Measurements from ENCODE around the gene DOHH.
A peak's percentile ranks its signal among the peaks of the same experiment; 100 is the strongest.

Gene DOHH

DNA sequence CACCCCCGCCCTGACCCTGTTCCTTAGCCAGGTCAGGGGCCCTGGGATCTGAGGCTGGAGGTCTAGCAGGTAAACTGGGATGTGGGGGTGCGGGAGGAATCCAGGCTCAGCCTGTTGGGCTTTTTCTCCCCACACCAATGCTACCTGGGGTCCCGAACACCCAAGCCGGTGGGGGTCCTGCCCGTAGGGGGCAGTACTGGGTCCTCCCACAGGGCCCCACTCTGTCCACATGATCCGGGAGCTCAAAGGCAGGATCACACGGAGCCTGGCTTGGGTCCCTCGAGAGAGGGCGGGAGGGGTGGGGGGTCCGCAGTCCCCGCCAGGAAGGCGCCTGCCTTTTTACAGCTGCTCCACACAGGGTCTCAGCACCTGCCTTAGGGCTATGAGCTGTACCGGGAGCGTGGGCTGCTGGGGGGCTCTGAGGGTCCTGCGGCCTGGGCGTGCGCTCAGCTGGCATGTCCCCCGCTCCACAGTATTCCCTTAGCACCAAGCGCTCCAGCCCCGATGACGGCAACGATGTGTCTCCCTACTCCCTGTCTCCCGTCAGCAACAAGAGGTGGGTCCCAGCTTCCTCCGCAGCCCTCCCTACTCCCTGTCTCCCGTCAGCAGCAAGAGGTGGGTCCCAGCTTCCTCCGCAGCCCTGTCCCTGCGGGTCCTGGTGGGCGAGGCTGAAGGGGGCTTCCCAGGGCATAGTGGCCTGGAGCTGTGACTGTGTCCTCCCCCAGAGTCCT is 26.2 kb upstream of the DOHH start:
- no peaks in the 10 kb centered on the region for H3K9me3 ChIP-seq (ENCODE audit: insufficient read depth, low read depth, low read length)
- no peak for TF ChIP-seq EZH2phosphoT487 (IDR thresholded peaks at IDR 0.05; ENCODE audit: borderline replicate concordance)
- TF ChIP-seq, protein P1, sequence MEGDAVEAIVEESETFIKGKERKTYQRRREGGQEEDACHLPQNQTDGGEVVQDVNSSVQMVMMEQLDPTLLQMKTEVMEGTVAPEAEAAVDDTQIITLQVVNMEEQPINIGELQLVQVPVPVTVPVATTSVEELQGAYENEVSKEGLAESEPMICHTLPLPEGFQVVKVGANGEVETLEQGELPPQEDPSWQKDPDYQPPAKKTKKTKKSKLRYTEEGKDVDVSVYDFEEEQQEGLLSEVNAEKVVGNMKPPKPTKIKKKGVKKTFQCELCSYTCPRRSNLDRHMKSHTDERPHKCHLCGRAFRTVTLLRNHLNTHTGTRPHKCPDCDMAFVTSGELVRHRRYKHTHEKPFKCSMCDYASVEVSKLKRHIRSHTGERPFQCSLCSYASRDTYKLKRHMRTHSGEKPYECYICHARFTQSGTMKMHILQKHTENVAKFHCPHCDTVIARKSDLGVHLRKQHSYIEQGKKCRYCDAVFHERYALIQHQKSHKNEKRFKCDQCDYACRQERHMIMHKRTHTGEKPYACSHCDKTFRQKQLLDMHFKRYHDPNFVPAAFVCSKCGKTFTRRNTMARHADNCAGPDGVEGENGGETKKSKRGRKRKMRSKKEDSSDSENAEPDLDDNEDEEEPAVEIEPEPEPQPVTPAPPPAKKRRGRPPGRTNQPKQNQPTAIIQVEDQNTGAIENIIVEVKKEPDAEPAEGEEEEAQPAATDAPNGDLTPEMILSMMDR (conservative IDR thresholded peaks at IDR 0.05; ENCODE audit: low read length), result peak; percentile 41; the same call in 1 of the 2 replicates
- H2AFZ ChIP-seq (ENCODE audit: low read length), result no peak overlapping the region
- peaks cover 10% of the 10 kb centered on the region for H3K79me2 ChIP-seq (ENCODE audit: insufficient read depth, low read length)
- no peak overlapping the region for H3K4me3 ChIP-seq (ENCODE audit: low read length, poor library complexity, severe bottlenecking)
- H4K20me1 ChIP-seq (ENCODE audit: insufficient read depth, low read length, poor library complexity, severe bottlenecking), result peaks cover 5% of the 10 kb centered on the region
- no peaks in the 10 kb centered on the region for H3F3A ChIP-seq (ENCODE audit: low read depth)
- H3K9me2 ChIP-seq (replicated peaks; ENCODE audit: low read depth, low read length), result no peaks in the 10 kb centered on the region
- no peak overlapping the region for H3K4me2 ChIP-seq (ENCODE audit: low read depth, low read length, poor library complexity, severe bottlenecking)
- no peak overlapping the region for H3K9ac ChIP-seq (ENCODE audit: low read depth, low read length, poor library complexity, severe bottlenecking)
- peaks cover 70% of the 10 kb centered on the region; the same call in 1 of the 2 replicates for H3K36me3 ChIP-seq (ENCODE audit: insufficient read depth, low read length)
- H3K27me3 ChIP-seq (ENCODE audit: insufficient read depth, low read length, poor library complexity, severe bottlenecking), result no peaks in the 10 kb centered on the region
- H3K4me1 ChIP-seq (ENCODE audit: insufficient read depth, low read length, poor library complexity, severe bottlenecking), result no peaks in the 10 kb centered on the region

DNA sequence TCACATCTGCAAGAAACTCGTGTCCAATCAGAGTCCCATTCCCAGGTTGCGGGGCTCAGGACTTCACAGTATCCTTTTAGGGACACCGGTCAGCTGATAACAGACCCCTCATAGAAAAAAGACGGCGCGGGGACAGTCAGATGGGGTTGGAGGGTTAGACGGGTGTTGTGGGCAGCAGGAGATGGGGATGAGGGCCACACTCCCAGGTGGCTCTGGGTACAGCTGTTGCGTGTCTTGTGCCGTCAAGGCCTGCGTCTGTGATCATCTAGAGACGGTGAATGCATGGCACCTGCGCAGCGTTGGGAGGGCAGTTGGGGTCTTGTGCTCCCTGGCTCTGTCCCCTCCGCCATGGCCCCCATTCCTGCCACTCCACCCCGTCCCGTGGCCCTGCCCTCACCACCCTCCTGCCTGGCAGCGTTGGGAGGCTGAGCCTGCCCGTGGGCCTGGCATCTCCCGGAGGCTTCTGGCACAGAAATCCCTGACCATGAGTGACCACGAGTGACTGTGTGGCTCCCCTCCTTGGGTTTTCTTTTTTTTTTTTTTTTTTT is 24.5 kb upstream of the DOHH start:
- Histone ChIP-seq H3K27me3 (ENCODE audit: insufficient read depth, low read length, poor library complexity, severe bottlenecking) (no peaks in the 10 kb centered on the region), H2AFZ (ENCODE audit: low read length) (no peak overlapping the region), H3K4me3 (ENCODE audit: low read length, poor library complexity, severe bottlenecking) (no peak overlapping the region), H3K4me2 (ENCODE audit: low read depth, low read length, poor library complexity, severe bottlenecking) (no peak overlapping the region), H4K20me1 (ENCODE audit: insufficient read depth, low read length, poor library complexity, severe bottlenecking) (peaks cover 15% of the 10 kb centered on the region), H3F3A (ENCODE audit: low read depth) (no peaks in the 10 kb centered on the region), H3K9ac (ENCODE audit: low read depth, low read length, poor library complexity, severe bottlenecking) (no peak overlapping the region), H3K4me1 (ENCODE audit: insufficient read depth, low read length, poor library complexity, severe bottlenecking) (no peaks in the 10 kb centered on the region), H3K36me3 (ENCODE audit: insufficient read depth, low read length) (peaks cover 60% of the 10 kb centered on the region; the same call in 1 of the 2 replicates), H3K79me2 (ENCODE audit: insufficient read depth, low read length) (peaks cover 26% of the 10 kb centered on the region), H3K9me2 (replicated peaks; ENCODE audit: low read depth, low read length) (no peaks in the 10 kb centered on the region), H3K9me3 (ENCODE audit: insufficient read depth, low read depth, low read length) (no peaks in the 10 kb centered on the region)
- no peak for TF ChIP-seq EZH2phosphoT487 (IDR thresholded peaks at IDR 0.05; ENCODE audit: borderline replicate concordance)
- TF ChIP-seq, protein P1 (conservative IDR thresholded peaks at IDR 0.05; ENCODE audit: low read length), result no peak

GRCh38 chr19:3524078-3524842 is 23.8 kb upstream of the DOHH start:
- Histone ChIP-seq H3K9ac (ENCODE audit: low read depth, low read length, poor library complexity, severe bottlenecking) (no peak overlapping the region), H3K27me3 (ENCODE audit: insufficient read depth, low read length, poor library complexity, severe bottlenecking) (no peaks in the 10 kb centered on the region), H3K4me3 (ENCODE audit: low read length, poor library complexity, severe bottlenecking) (no peak overlapping the region), H2AFZ (ENCODE audit: low read length) (no peak overlapping the region), H4K20me1 (ENCODE audit: insufficient read depth, low read length, poor library complexity, severe bottlenecking) (peaks cover 22% of the 10 kb centered on the region), H3F3A (ENCODE audit: low read depth) (no peaks in the 10 kb centered on the region), H3K36me3 (ENCODE audit: insufficient read depth, low read length) (peaks cover 66% of the 10 kb centered on the region; the same call in 1 of the 2 replicates), H3K79me2 (ENCODE audit: insufficient read depth, low read length) (peaks cover 33% of the 10 kb centered on the region), H3K4me2 (ENCODE audit: low read depth, low read length, poor library complexity, severe bottlenecking) (no peak overlapping the region), H3K9me3 (ENCODE audit: insufficient read depth, low read depth, low read length) (no peaks in the 10 kb centered on the region), H3K9me2 (replicated peaks; ENCODE audit: low read depth, low read length) (no peaks in the 10 kb centered on the region), H3K4me1 (ENCODE audit: insufficient read depth, low read length, poor library complexity, severe bottlenecking) (no peaks in the 10 kb centered on the region)
- TF ChIP-seq, protein P1 (conservative IDR thresholded peaks at IDR 0.05; ENCODE audit: low read length), result no peak
- no peak for TF ChIP-seq EZH2phosphoT487 (IDR thresholded peaks at IDR 0.05; ENCODE audit: borderline replicate concordance)
